HPDE6-E6E7 (cell line): ENCODE measurements around the gene SLC5A3.

ENCODE experiments used
- DNase-seq: peaks from one replicate; pipeline ENCODE4 v3.0.0; 2011; ENCODE audit warnings: missing footprints; ENCODE audit errors: extremely low spot score

The SLC5A3 gene

DNA sequence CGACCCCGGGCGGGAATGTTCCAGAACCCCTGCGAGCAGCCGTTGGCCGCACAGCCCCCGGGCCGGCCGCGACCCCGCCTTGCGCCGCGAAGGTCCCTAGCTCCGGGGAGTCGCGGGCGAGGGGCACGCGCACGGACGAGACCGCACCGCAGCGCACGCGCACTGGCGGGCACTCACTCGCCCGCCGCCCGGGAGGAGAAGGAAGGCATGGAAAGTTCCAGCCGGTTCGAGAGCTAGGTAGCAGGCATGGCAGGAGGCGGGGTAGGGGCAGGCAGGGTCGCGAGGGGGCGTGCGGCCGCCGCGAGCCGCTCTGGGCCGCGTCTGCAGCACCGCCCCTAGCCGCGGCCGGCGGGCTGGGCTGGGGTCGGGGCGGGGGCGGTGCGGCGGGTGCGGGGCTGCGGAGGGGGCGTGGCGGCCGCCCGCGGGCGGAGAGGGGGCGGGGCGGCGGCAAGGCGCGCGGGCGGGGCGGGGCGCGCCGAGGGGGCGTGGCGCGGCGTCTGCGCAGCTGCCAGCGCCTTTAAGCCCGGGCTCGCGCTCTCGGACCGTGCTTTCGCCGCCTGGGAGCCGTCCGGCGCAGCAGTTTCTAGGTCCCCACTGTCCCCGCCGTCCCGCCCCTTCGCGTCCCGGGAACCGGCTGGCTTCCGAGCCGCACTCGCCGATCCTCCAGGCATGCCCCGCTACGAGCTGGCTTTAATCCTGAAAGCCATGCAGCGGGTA, at the start of gene SLC5A3, which contains the start of gene MRPS6:
Gene SLC5A3, plus strand, starts transcription at position 547 of the 717 bp plus-strand sequence. CDS start 21,621 bp downstream, outside the sequence.
Gene MRPS6, plus strand, starts transcription at position 547 of the 717 bp plus-strand sequence. Its CDS starts 123 bp downstream, at position 670.
- DNase-seq: peak; percentile 63

GRCh38 chr21:34023691-34024373, 49.5 kb upstream of the SLC5A3 start:
- DNase-seq: no peak

DNA sequence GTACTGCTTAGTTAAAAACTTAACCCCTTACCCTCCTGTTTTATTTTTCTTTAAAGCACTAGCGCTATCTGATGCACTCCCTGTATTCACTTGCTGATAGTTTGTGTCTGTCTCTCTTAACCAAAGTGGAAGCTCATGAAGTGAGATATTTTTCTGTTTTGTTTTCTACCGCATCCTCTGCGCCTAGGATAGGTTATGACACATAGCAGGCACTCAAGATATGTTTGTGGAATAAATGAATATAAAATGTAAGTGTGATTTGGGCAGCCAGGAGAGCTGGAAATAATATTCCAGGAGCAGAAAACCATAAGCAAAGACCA, 49.0 kb upstream of the SLC5A3 start:
- no peak for DNase-seq

GRCh38 chr21:34027721-34028461, 45.5 kb upstream of the SLC5A3 start:
- no peak for DNase-seq

DNA sequence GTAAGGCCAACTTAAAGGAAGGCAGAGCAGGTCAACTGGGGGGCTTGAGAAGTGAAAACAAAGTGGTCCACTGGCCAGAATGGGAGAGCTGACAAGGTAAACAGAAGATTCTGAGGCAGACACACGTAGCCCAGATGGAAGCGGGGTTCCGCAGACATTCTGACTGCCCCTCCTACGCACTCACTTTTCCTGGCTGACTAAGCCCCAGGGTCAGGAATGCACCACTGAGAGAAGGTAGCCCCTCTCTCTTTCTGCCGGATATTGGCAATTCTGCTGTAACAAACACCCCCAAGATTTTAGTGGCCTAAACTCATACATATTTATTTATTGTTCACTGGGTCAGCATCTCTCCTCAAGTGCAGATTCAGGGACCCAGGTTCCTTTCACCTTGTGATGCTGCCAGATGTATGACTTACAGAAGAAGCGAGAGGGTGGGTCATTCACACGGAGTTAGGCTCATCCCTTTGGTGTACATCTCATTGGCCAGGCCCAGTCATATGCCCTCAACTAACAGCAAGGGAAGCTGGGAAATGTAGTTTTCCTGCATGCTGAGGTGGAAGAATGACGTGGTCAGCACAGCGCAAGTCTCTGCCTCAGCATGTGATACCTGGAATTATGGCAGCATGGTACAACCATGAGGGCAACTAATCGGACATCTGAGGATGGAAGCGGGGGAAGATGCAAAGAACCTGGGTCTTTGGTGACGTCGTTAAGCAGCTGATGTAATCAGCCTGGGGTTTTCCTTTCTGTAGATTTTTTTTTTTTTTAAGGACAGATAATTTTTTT, 43.4 kb upstream of the SLC5A3 start:
- DNase-seq: peak; percentile 43

DNA sequence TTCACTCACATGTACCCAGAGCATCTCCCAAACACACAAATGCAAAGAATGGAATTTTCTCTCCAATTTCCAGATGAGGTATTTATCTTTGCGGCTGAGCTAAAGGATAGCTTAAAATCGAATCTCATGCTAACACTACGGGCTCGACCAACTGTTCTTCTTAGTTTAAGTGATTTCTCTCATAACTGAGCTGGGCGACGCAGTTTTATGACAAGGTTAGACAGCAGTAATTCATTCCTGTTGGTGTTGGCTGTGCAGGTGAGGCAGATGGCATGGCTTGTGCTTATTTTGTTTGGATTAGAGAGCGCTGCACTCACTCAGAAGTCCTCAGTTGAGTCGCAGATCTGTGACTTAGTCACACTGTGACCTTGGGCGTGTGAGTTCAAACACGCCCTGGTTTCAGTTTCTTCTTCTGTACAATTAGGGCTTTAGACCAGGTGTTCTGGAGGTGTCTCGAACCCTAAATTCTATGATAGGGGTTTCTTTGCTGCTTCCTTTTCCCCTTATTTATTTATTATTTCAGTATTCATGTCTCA, 41.5 kb upstream of the SLC5A3 start:
- no peak for DNase-seq

GRCh38 chr21:34034369-34035014, 38.9 kb upstream of the SLC5A3 start:
- no peak for DNase-seq

DNA sequence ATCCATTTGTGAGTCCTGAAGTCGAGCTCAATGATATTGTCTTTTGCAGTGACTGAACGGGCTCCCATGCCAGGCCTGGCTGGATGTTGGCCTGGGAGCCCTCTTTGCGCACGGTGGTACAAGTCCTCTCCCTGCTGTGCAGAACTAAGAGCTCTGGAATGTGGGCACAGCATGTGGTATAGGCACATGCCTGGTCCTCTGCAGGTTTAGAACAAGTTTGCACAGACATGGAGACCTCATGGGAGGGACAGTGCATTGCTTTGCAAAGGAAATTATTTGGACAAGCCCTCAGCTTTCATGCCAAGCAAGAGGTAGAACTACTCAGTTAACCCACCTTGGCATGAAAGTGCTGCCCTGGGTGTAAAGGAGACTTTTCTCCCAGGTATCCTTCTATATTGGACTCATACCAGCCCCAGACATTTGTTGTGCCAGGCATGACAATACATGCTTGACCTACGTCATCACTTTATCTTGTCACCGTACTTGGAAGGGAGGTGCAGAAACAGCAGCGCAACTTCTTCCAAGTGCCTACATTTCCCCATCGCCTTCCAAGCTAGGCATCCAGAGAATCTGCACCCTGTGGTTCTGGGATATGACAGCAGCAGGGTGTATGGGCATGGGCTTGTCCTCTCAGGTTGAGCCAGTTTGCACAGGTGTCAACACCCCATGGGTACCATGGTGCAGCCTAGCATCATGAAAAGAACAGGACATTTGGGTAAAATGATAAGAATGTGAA, 37.6 kb upstream of the SLC5A3 start:
- no peak for DNase-seq

DNA sequence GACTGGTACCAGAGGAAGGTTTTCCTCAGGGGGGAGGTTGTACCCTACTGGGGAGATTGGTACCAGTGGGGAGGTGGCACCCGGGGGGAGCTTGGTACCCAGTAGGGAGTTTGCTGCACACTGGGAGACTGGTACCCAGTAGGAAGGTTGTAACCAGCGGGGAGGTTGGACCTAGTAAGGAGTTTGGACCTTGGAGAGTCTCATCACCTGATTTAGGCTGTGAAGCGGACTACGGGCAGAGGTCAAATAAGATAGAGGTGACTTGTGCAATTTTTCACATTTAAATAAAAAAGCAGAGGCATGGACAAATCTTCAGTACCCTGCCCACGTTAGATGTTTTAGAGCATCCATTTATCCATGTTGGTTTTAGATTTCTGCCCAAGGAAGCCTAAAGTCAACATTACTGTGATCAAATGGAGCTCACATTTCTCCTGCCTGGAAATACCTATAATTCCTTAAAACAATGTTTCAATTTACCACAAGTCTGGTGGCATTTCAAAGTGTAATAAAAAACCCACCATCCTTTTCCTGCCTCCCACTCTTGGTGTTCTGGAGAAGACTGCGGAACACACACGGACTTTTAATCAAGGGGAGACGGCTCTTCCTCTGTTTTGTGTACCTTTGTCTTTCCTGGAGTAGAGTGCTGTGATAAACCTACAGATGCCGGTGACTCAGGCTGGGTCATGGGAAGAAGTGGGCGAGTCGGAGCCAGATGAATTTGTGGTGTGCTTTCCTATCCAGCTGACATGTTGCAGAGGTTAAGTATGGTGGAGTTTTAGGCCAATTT, 36.2 kb upstream of the SLC5A3 start:
- DNase-seq: peak; percentile 81

GRCh38 chr21:34039678-34040382, 33.5 kb upstream of the SLC5A3 start:
- no peak for DNase-seq

DNA sequence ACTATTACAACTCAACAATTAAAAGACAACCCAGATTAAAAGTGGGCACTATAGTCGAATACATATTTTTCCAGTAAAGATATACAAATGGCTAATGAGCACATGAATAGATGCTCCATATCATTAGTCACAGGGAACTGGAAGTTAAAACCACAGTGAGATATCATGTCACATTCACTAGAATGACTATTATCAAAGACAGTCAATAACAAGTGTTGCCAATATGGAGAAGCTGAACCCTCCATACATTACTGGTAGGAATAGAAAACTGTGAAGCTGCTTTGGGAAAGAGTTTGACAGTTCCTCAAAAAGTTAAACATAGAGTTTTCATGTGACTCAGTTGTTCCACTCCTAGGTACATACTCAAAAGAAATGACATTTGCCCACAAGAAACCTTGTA, 30.6 kb upstream of the SLC5A3 start:
- DNase-seq: no peak

GRCh38 chr21:34043333-34043732, 30.0 kb upstream of the SLC5A3 start:
- DNase-seq: no peak

GRCh38 chr21:34046917-34047316, 26.5 kb upstream of the SLC5A3 start:
- no peak for DNase-seq

DNA sequence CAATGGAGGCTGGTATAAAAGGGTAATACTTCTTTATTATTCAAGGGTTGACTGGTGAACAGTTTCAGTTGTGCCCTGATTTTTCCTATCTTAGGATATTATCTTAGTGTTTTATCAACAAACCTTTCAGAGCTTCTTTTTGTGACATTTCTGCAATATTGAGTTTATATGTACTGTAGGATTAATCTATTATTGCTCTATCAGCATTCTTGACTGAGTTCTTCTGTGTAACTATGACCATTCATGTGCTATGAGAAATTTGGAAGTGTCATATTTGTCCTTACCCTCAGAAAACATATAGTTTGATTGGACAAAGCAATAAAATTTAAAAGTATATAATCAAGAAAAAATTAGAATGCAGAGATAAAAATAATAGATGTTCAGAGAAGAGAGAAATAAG, 25.5 kb upstream of the SLC5A3 start:
- DNase-seq: no peak

GRCh38 chr21:34052171-34052570, 21.2 kb upstream of the SLC5A3 start:
- DNase-seq: no peak

DNA sequence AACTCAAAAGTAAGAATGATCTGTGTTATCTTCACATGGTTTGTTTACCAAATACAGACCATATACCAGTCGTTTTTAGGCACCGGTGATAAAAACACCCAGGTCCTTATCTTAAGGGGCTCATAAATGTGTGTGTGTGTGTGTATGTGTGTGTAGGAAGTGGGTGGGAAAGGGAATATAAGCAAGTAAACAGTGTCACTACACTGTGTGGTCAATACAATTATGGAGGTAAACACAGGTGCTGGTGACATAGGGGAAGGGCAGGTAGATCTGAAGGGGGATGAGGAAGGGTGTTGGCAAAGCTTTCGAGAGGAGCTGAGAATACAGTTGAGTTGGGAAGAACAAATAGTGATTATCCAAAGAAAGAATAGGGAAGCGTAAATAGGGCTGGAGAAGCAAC, 19.1 kb upstream of the SLC5A3 start:
- no peak for DNase-seq

- no peak for DNase-seq
Observed at GRCh38 chr21:34055615-34056014, 17.8 kb upstream of the SLC5A3 start.

DNA sequence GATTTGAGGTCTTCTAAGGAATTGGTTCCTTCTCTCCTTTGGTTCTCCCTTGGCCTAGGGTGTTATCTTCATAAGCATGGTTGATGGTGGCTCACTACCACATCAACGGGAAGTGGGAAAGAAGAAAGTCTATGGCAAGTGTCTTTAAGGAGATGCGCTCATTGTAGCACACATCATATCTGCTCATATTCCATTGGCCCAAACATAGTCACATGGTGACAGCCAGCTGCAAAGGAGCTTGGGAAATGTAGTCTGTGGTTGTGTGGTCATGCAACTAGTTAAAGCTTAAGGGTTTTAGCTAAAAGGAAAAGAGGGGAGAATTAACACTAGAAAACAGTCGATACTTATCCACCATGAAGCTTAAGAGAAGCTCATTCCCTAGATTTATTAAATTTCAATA, 11.4 kb upstream of the SLC5A3 start:
- no peak for DNase-seq

DNA sequence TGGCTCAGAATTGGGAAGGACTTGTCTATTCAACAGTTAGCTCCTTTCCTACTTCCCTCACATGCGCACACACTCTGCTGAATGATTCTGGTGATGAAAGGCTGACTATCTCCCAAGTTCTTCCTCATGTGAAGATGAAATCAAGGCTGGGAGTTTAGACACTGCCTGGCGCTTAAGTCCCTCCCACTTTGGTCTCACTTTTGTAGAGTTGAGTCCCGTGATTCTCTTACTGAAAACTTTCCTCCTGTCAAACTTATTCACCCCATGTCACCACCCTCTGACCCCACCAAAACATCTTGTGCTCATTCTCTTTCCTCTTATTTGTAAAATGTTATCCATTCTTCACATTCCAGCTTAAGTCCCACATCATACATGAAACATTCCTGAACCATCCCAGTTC, 8.4 kb upstream of the SLC5A3 start:
- DNase-seq: no peak
